HFFc6 (cell line): Measurements from ENCODE around the gene AKT3. TPM values are rescaled to one million over a fixed set of nuclear protein-coding genes. Genes with fewer than 3 reads are reported as not detected.

Source experiments
- DNase-seq: peaks from one replicate; pipeline ENCODE4 v3.0.0-alpha.2; 2018
- H3K27ac Mint-ChIP-seq: 2 replicates; pipeline ENCODE4 v1.8.0; 2020; ENCODE audit warnings: mild to moderate bottlenecking, mixed read lengths
- H3K27me3 Mint-ChIP-seq: 2 replicates; pipeline ENCODE4 v1.8.0; 2021; ENCODE audit warnings: mild to moderate bottlenecking, moderate library complexity, mixed read lengths; ENCODE audit not compliant: insufficient read depth
- H3K36me3 Mint-ChIP-seq: 2 replicates; pipeline ENCODE4 v1.8.0; 2021; ENCODE audit warnings: low read depth, mixed read lengths
- H3K4me1 Mint-ChIP-seq: 2 replicates; pipeline ENCODE4 v1.8.0; 2020; ENCODE audit warnings: low read depth, mixed read lengths
- H3K4me3 Mint-ChIP-seq: 2 replicates; pipeline ENCODE4 v1.8.0; 2020; ENCODE audit warnings: mild to moderate bottlenecking, moderate library complexity, mixed read lengths
- H3K9me3 Mint-ChIP-seq: 2 replicates; pipeline ENCODE4 v1.8.0; 2020; ENCODE audit warnings: mild to moderate bottlenecking, mixed read lengths
- CTCF ChIP-seq: fragments of 200-600 bp; sonication (generic); IDR thresholded peaks from 2 replicates; pipeline ENCODE4 v1.5.0; 2021; ENCODE audit warnings: antibody characterized with exemption, mild to moderate bottlenecking
- total RNA-seq, 6 experiments: library from RNA; stranded (reverse); fragmentation: NEBNext Ultra II Directional; extraction: Animal tissue kit (Norgen Biotek cat#: 25700); gene quantifications; 2 replicates in 1 of 6; 3 replicates in 5 of 6; pipeline ENCODE4 v1.2.3, GENCODE V29; 2021

AKT3 gene
- total RNA-seq, 6 experiments from 2014 or later, result 66.8 to 85.4 (median 75.1) TPM

- Mint-ChIP-seq H3K4me3 (no peak overlapping the region), H3K36me3 (peaks cover 48% of the 10 kb centered on the region), H3K9me3 (no peaks in the 10 kb centered on the region), H3K27me3 (no peaks in the 10 kb centered on the region; the same call in 1 of the 2 replicates), H3K4me1 (no peaks in the 10 kb centered on the region), H3K27ac (no peak overlapping the region)
- DNase-seq, result no peak
- no peak for TF ChIP-seq CTCF
These were observed 240.3 kb downstream of the AKT3 start for GRCh38 chr1:243609698-243610097.

GRCh38 chr1:243605604-243606003 is 244.4 kb downstream of the AKT3 start:
- TF ChIP-seq CTCF, result no peak
- H3K9me3 Mint-ChIP-seq, result peaks cover 9% of the 10 kb centered on the region
- peaks cover 2% of the 10 kb centered on the region for H3K27me3 Mint-ChIP-seq
- peaks cover 74% of the 10 kb centered on the region for H3K36me3 Mint-ChIP-seq
- no peak overlapping the region for H3K4me3 Mint-ChIP-seq
- H3K4me1 Mint-ChIP-seq, result peaks cover 20% of the 10 kb centered on the region
- H3K27ac Mint-ChIP-seq, result no peak overlapping the region
- DNase-seq, result no peak

GRCh38 chr1:243601720-243602119 is 248.3 kb downstream of the AKT3 start:
- Mint-ChIP-seq H3K9me3 (peaks cover 9% of the 10 kb centered on the region), H3K27ac (no peak overlapping the region), H3K27me3 (peaks cover 2% of the 10 kb centered on the region; the same call in 1 of the 2 replicates), H3K4me1 (peaks cover 48% of the 10 kb centered on the region), H3K4me3 (no peak overlapping the region), H3K36me3 (peaks cover 53% of the 10 kb centered on the region)
- TF ChIP-seq CTCF, result no peak
- DNase-seq, result no peak

GRCh38 chr1:243598433-243598832 is 251.6 kb downstream of the AKT3 start:
- H3K27me3 Mint-ChIP-seq, result peaks cover 2% of the 10 kb centered on the region; the same call in 1 of the 2 replicates
- peaks cover 50% of the 10 kb centered on the region for H3K4me1 Mint-ChIP-seq
- peaks cover 26% of the 10 kb centered on the region for H3K36me3 Mint-ChIP-seq
- DNase-seq, result peak; percentile 89
- peak overlapping the region; percentile 80 for H3K27ac Mint-ChIP-seq
- H3K9me3 Mint-ChIP-seq, result peaks cover 9% of the 10 kb centered on the region
- TF ChIP-seq CTCF, result no peak
- peak overlapping the region; percentile 38 for H3K4me3 Mint-ChIP-seq

GRCh38 chr1:243597383-243597782 is 252.7 kb downstream of the AKT3 start:
- no peak for DNase-seq
- Mint-ChIP-seq H3K27ac (peak overlapping the region; percentile 89), H3K36me3 (peaks cover 26% of the 10 kb centered on the region), H3K4me3 (no peak overlapping the region), H3K4me1 (peaks cover 41% of the 10 kb centered on the region), H3K27me3 (peaks cover 2% of the 10 kb centered on the region; the same call in 1 of the 2 replicates), H3K9me3 (peaks cover 9% of the 10 kb centered on the region)
- no peak for TF ChIP-seq CTCF
